ENCODE measurements around the gene CDKAL1. TPM values are rescaled to one million over a fixed set of nuclear protein-coding genes. Genes with fewer than 3 reads are reported as not detected.

CDKAL1 gene
- total and polyA plus RNA-seq, 2 of the 8 experiments (the other 6 are each of a cell fraction or from before 2014, with no cell fraction given): 8.4 to 24.6 TPM

- TF ChIP-seq BRCA1 (IDR thresholded peaks at IDR 0.05; ENCODE audit: low read depth, low read length): no peak
- TF ChIP-seq EGR1 (IDR thresholded peaks at IDR 0.05; ENCODE audit: borderline replicate concordance, low read depth, low read length): no peak
- TF ChIP-seq CHD7 (IDR thresholded peaks at IDR 0.05; ENCODE audit: insufficient replicate concordance, low read length): no peak
- no peak for TF ChIP-seq SP4 (IDR thresholded peaks at IDR 0.05; ENCODE audit: low read length)
- no peak for TF ChIP-seq KDM5A (IDR thresholded peaks at IDR 0.05; ENCODE audit: low read length)
- no peak for TF ChIP-seq RAD21 (IDR thresholded peaks at IDR 0.05 in 1 of 2, conservative IDR thresholded peaks at IDR 0.05 in 1 of 2; ENCODE audit: low read depth in 2 of 2, low read length in 2 of 2)
- no peak for TF ChIP-seq ATF3 (IDR thresholded peaks at IDR 0.05; ENCODE audit: insufficient read depth, low read depth, low read length)
- TF ChIP-seq SIRT6 (IDR thresholded peaks at IDR 0.05; ENCODE audit: low read length): no peak
Measured at GRCh38 chr6:21099338-21100314, 565.4 kb downstream of the CDKAL1 start (continued).

Data from H1 (cell line).